HEK293T (cell line): ENCODE data around the gene PNKD.

ENCODE experiments used
- ARNT ChIP-seq: fragments of 450-650 bp; IDR thresholded peaks from 2 replicates; pipeline ENCODE4 v1.6.1; 2017; ENCODE audit warnings: mild to moderate bottlenecking
- BHLHE40 ChIP-seq: fragments of 450-650 bp; IDR thresholded peaks from 2 replicates; pipeline ENCODE4 v1.6.1; 2016; ENCODE audit warnings: mild to moderate bottlenecking, moderate library complexity, borderline replicate concordance
- CTBP1 ChIP-seq: fragments of 450-650 bp; IDR thresholded peaks from 2 replicates; pipeline ENCODE4 v1.6.1; 2016; ENCODE audit warnings: borderline replicate concordance
- ELF4 ChIP-seq: fragments of 450-650 bp; IDR thresholded peaks from 2 replicates; pipeline ENCODE4 v1.6.1; 2017; ENCODE audit warnings: antibody characterized with exemption
- FOXA1 ChIP-seq: fragments of 450-650 bp; IDR thresholded peaks from 2 replicates; pipeline ENCODE4 v1.6.1; 2016; ENCODE audit warnings: mild to moderate bottlenecking
- FOXK2 ChIP-seq: fragments of 450-650 bp; IDR thresholded peaks from 2 replicates; pipeline ENCODE4 v1.6.1; 2016; ENCODE audit warnings: mild to moderate bottlenecking
- FOXM1 ChIP-seq: fragments of 450-650 bp; IDR thresholded peaks from 2 replicates; pipeline ENCODE4 v1.6.1; 2017; ENCODE audit warnings: mild to moderate bottlenecking, borderline replicate concordance
- HDGF ChIP-seq: fragments of 450-650 bp; IDR thresholded peaks from 2 replicates; pipeline ENCODE4 v1.6.1; 2017; ENCODE audit warnings: antibody characterized with exemption, borderline replicate concordance
- L3MBTL2 ChIP-seq: fragments of 450-650 bp; conservative IDR thresholded peaks from 2 replicates; pipeline ENCODE4 v1.6.1; 2016; ENCODE audit warnings: mild to moderate bottlenecking
- LEF1 ChIP-seq: fragments of 450-650 bp; IDR thresholded peaks from 2 replicates; pipeline ENCODE4 v1.6.1; 2017; ENCODE audit warnings: mild to moderate bottlenecking, borderline replicate concordance
- NFRKB ChIP-seq: fragments of 450-650 bp; IDR thresholded peaks from 2 replicates; pipeline ENCODE4 v1.6.1; 2016; ENCODE audit warnings: mild to moderate bottlenecking, moderate library complexity
- SUZ12 ChIP-seq: fragments of 450-650 bp; IDR thresholded peaks from 2 replicates; pipeline ENCODE4 v1.6.1; 2016; ENCODE audit warnings: mild to moderate bottlenecking
- TARDBP ChIP-seq: fragments of 450-650 bp; IDR thresholded peaks from 2 replicates; pipeline ENCODE4 v1.6.1; 2016
- TF ChIP-seq, protein P1 (sequence below): fragments of 450-650 bp; IDR thresholded peaks from 2 replicates; pipeline ENCODE4 v1.6.1; 2016

DNA sequence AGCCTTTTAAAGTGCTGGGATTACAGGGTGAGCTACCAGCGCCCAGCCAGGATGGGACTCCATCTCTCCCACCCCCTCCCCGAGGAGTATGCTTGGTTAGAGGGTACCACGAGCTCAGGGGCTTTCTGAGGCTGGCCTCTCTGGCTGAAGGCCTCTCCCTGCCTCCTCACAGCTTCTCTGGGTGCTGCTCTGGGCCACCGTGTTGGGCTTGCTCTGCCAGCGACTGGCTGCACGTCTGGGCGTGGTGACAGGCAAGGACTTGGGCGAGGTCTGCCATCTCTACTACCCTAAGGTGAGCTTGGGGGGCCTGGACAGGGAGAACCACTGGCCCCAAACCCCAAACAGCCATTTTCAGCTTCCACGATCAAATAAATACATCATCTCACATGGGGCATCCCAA lies 114.7 kb downstream of the PNKD start:
- TF ChIP-seq L3MBTL2, result no peak
- no peak for TF ChIP-seq SUZ12
- TF ChIP-seq ARNT, result no peak
- no peak for TF ChIP-seq BHLHE40
- no peak for TF ChIP-seq FOXM1
- TF ChIP-seq, protein P1, sequence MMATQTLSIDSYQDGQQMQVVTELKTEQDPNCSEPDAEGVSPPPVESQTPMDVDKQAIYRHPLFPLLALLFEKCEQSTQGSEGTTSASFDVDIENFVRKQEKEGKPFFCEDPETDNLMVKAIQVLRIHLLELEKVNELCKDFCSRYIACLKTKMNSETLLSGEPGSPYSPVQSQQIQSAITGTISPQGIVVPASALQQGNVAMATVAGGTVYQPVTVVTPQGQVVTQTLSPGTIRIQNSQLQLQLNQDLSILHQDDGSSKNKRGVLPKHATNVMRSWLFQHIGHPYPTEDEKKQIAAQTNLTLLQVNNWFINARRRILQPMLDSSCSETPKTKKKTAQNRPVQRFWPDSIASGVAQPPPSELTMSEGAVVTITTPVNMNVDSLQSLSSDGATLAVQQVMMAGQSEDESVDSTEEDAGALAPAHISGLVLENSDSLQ, result no peak
- TF ChIP-seq HDGF, result no peak
- no peak for TF ChIP-seq NFRKB
- TF ChIP-seq FOXA1, result no peak
- TF ChIP-seq CTBP1, result no peak
- no peak for TF ChIP-seq FOXK2
- TF ChIP-seq LEF1, result no peak
- no peak for TF ChIP-seq ELF4
- TF ChIP-seq TARDBP, result no peak
